DMS 273 treated with DMSO at 0.1 percent for 48 hours (cell line): ENCODE results near the gene KDM5C.

Source experiments
- DNase-seq: peaks from one replicate; lab custom pipeline; 2025; lab: John Stamatoyannopoulos, UW

KDM5C gene

GRCh38 chrX:53250556-53250955 lies 25.5 kb upstream of the KDM5C start:
- DNase-seq = no peak

- no peak for DNase-seq
These were observed 24.5 kb upstream of the KDM5C start for GRCh38 chrX:53249408-53250042.

GRCh38 chrX:53247928-53248327 lies 22.9 kb upstream of the KDM5C start:
- no peak for DNase-seq

- DNase-seq = no peak
These were observed 21.2 kb upstream of the KDM5C start for GRCh38 chrX:53246231-53246630.

GRCh38 chrX:53244610-53245009 lies 19.6 kb upstream of the KDM5C start:
- no peak for DNase-seq

- DNase-seq = no peak
These were observed 17.3 kb upstream of the KDM5C start for GRCh38 chrX:53242310-53242709.

GRCh38 chrX:53241558-53241957 lies 16.6 kb upstream of the KDM5C start:
- no peak for DNase-seq

GRCh38 chrX:53239474-53239873 lies 14.5 kb upstream of the KDM5C start:
- no peak for DNase-seq

- DNase-seq = no peak
These were observed 12.0 kb upstream of the KDM5C start for GRCh38 chrX:53237056-53237455.

- DNase-seq = no peak
These were observed 11.1 kb upstream of the KDM5C start for GRCh38 chrX:53236025-53236679.

- no peak for DNase-seq
These were observed 10.6 kb upstream of the KDM5C start for GRCh38 chrX:53235566-53235965.

- DNase-seq = no peak
These were observed 9.5 kb upstream of the KDM5C start for GRCh38 chrX:53234484-53234883.

GRCh38 chrX:53233536-53233935 lies 8.5 kb upstream of the KDM5C start:
- no peak for DNase-seq

- DNase-seq = no peak
These were observed 5.1 kb upstream of the KDM5C start for GRCh38 chrX:53230116-53230515.

- DNase-seq = no peak
These were observed 2.3 kb upstream of the KDM5C start for GRCh38 chrX:53227224-53227765.

GRCh38 chrX:53223955-53224859 lies 800 bp downstream of the KDM5C start:
- DNase-seq = no peak

- DNase-seq = no peak
These were observed 1.8 kb downstream of the KDM5C start for GRCh38 chrX:53223068-53223693.

GRCh38 chrX:53211391-53211978 lies 13.5 kb downstream of the KDM5C start:
- no peak for DNase-seq

GRCh38 chrX:53196678-53197077 lies 28.3 kb downstream of the KDM5C start:
- no peak for DNase-seq

- no peak for DNase-seq
These were observed 29.6 kb downstream of the KDM5C start for GRCh38 chrX:53195401-53195800.

- DNase-seq = no peak
These were observed 30.7 kb downstream of the KDM5C start for GRCh38 chrX:53194308-53194707.

- DNase-seq = no peak
These were observed 31.9 kb downstream of the KDM5C start for GRCh38 chrX:53193093-53193492.
